ENCODE data around the gene LDLRAD3. TPM values are rescaled to one million over a fixed set of nuclear protein-coding genes. Genes with fewer than 3 reads are reported as not detected.

The LDLRAD3 gene
- total RNA-seq, 4 donors from 2014 or later: 0.37 to 43.2 (median 3.7) TPM

- no peaks in the 10 kb centered on the region for H3K4me1 ChIP-seq
- H3K4me3 ChIP-seq: no peak overlapping the region
- 86 to 88% methylated on average over 2 of the region's 2 CpGs for WGBS, 2 donors (ENCODE audit: low coverage in 1 of 2)
- in situ Hi-C loops (cut with MboI; ENCODE audit: low pct_ligation_motif_present in 1 of 4, low pct_unique_long_range_greater_than_20kb in 1 of 4, low sequenced_read_pairs in 3 of 4) (no loop called here), intact Hi-C loops (cut with DNase I; ENCODE audit: low total_unique reads) (no loop called here)
- DNase-seq: no peak
- no peaks in the 10 kb centered on the region for H3K36me3 ChIP-seq
- no peaks in the 10 kb centered on the region for H3K9me3 ChIP-seq
- no peak overlapping the region for H3K27ac ChIP-seq
- TF ChIP-seq, protein P1, sequence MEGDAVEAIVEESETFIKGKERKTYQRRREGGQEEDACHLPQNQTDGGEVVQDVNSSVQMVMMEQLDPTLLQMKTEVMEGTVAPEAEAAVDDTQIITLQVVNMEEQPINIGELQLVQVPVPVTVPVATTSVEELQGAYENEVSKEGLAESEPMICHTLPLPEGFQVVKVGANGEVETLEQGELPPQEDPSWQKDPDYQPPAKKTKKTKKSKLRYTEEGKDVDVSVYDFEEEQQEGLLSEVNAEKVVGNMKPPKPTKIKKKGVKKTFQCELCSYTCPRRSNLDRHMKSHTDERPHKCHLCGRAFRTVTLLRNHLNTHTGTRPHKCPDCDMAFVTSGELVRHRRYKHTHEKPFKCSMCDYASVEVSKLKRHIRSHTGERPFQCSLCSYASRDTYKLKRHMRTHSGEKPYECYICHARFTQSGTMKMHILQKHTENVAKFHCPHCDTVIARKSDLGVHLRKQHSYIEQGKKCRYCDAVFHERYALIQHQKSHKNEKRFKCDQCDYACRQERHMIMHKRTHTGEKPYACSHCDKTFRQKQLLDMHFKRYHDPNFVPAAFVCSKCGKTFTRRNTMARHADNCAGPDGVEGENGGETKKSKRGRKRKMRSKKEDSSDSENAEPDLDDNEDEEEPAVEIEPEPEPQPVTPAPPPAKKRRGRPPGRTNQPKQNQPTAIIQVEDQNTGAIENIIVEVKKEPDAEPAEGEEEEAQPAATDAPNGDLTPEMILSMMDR (IDR thresholded peaks at IDR 0.05): no peak
- TF ChIP-seq POLR2A (IDR thresholded peaks at IDR 0.05): no peak
- TF ChIP-seq POLR2AphosphoS5 (IDR thresholded peaks at IDR 0.05): no peak
- TF ChIP-seq EP300 (IDR thresholded peaks at IDR 0.05; ENCODE audit: low read depth): no peak
- no peaks in the 10 kb centered on the region for H3K27me3 ChIP-seq
Observed at GRCh38 chr11:35994421-35994820, 50.6 kb downstream of the LDLRAD3 start.

DNA sequence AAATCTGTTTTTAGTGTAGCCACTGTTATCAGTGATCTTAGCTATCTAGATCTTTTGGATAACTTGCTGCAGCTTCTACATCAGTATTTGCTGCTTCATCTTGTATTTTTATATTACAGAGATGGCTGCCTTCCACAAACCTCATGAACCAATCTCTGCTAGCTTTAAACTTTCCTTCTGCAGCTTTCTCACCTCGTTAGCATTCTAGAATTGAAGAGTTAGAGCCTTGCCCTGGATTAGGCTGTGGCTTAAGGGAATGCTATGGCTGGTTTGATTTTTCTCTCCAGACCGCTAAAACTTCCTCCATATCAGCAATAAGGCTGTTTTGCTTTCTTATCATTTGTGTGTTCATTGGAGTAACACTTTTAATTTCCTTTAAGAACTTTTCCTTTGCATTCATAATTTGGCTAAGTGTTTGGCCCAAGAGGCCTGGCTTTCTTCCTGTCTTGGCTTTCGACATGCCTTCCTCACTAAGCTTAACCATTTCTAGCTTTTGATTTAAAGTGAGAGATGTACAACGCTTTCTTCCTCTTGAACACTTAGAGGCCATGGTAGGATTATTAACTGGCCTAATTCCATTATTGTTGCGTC, 51.9 kb downstream of the LDLRAD3 start:
- no peak overlapping the region for H3K4me3 ChIP-seq
- H3K27me3 ChIP-seq: no peaks in the 10 kb centered on the region
- intact Hi-C loops (cut with DNase I; ENCODE audit: low total_unique reads) (no loop called here), in situ Hi-C loops (cut with MboI; ENCODE audit: low pct_ligation_motif_present in 1 of 4, low pct_unique_long_range_greater_than_20kb in 1 of 4, low sequenced_read_pairs in 3 of 4) (no loop called here)
- DNase-seq: no peak
- H3K27ac ChIP-seq: no peak overlapping the region
- 71 to 78% methylated on average over 5 of the region's 5 CpGs for WGBS, 2 donors (ENCODE audit: low coverage in 1 of 2)
- H3K36me3 ChIP-seq: no peaks in the 10 kb centered on the region
- H3K9me3 ChIP-seq: no peaks in the 10 kb centered on the region
- no peak for TF ChIP-seq POLR2AphosphoS5 (IDR thresholded peaks at IDR 0.05)
- no peak for TF ChIP-seq EP300 (IDR thresholded peaks at IDR 0.05; ENCODE audit: low read depth)
- no peak for TF ChIP-seq POLR2A (IDR thresholded peaks at IDR 0.05)
- TF ChIP-seq, protein P1 (IDR thresholded peaks at IDR 0.05): no peak
- H3K4me1 ChIP-seq: no peaks in the 10 kb centered on the region

DNA sequence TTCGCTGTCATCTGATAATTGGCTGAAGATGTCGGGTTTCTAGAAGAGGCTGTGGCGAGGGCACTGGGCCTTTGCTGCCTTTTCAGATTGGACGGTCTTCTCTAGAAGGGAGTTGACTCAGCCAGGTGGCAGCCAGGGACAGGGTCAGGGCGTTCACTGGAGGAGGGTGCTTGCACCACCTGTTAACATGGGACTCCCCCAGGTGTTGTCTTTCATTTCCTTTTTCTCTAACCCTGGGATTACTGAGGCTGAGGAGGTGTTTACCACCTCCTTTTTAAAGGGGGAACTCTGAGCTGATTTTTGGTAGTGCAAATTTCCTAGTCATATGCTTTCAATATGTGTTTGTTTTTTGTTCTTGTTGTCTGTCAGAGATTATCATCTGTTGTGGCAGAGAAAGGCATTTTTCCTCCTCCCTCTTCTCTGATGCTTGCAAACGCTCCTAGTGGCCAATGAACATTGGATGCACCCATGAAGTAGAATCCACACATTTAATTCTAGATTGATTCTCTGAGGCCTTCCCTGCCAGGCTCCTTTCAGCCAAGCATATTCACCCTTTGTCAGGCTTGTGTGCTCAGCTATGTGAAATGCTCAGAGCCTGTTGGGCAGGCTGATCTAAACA, 54.1 kb downstream of the LDLRAD3 start:
- Histone ChIP-seq H3K4me3 (no peak overlapping the region), H3K4me1 (no peaks in the 10 kb centered on the region), H3K27ac (no peak overlapping the region), H3K9me3 (no peaks in the 10 kb centered on the region), H3K27me3 (no peaks in the 10 kb centered on the region), H3K36me3 (no peaks in the 10 kb centered on the region)
- WGBS, 2 donors (ENCODE audit: low coverage in 1 of 2): 63 to 75% methylated on average over 2 to 6 of the region's 6 CpGs
- intact Hi-C loops (cut with DNase I; ENCODE audit: low total_unique reads): no loop called here
- in situ Hi-C loops (cut with MboI; ENCODE audit: low pct_ligation_motif_present in 1 of 4, low pct_unique_long_range_greater_than_20kb in 1 of 4, low sequenced_read_pairs in 3 of 4): no loop called here
- TF ChIP-seq EP300 (IDR thresholded peaks at IDR 0.05; ENCODE audit: low read depth): no peak
- TF ChIP-seq, protein P1 (IDR thresholded peaks at IDR 0.05): no peak
- TF ChIP-seq POLR2A (IDR thresholded peaks at IDR 0.05): no peak
- no peak for TF ChIP-seq POLR2AphosphoS5 (IDR thresholded peaks at IDR 0.05)
- no peak for DNase-seq

GRCh38 chr11:35998634-35999033, 54.8 kb downstream of the LDLRAD3 start:
- WGBS, 2 donors (ENCODE audit: low coverage in 1 of 2): 72 to 80% methylated on average over 3 to 6 of the region's 6 CpGs
- in situ Hi-C loops (cut with MboI; ENCODE audit: low pct_ligation_motif_present in 1 of 4, low pct_unique_long_range_greater_than_20kb in 1 of 4, low sequenced_read_pairs in 3 of 4): no loop called here
- no peak overlapping the region for H3K4me3 ChIP-seq

More at GRCh38 chr11:35998634-35999033, 54.8 kb downstream of the LDLRAD3 start:
- intact Hi-C loops (cut with DNase I; ENCODE audit: low total_unique reads): no loop called here
- Histone ChIP-seq H3K36me3 (no peaks in the 10 kb centered on the region), H3K27ac (no peak overlapping the region), H3K9me3 (no peaks in the 10 kb centered on the region), H3K27me3 (no peaks in the 10 kb centered on the region), H3K4me1 (no peaks in the 10 kb centered on the region)
- TF ChIP-seq, protein P1 (IDR thresholded peaks at IDR 0.05): no peak
- TF ChIP-seq EP300 (IDR thresholded peaks at IDR 0.05; ENCODE audit: low read depth): no peak
- no peak for TF ChIP-seq POLR2A (IDR thresholded peaks at IDR 0.05)
- no peak for TF ChIP-seq POLR2AphosphoS5 (IDR thresholded peaks at IDR 0.05)
- no peak for DNase-seq
